Left renal cortex interstitium (tissue), 4 donors: ENCODE measurements around the gene SDC3. TPM values are rescaled to one million over a fixed set of nuclear protein-coding genes. Genes with fewer than 3 reads are reported as not detected.

ENCODE experiments used
- DNase-seq, 4 donors: peaks; one replicate each; pipeline ENCODE4 v3.0.0-alpha.2; 2013; ENCODE audit warnings: low read depth in 4 of 4, low spot score in 2 of 4, missing footprints in 1 of 4
- polyA plus RNA-seq, 4 donors: library from polyadenylated mRNA; unstranded; fragments of 120-200 nt; gene quantifications; one replicate each; pipeline ENCODE4 v1.2.1, GENCODE V29; 2013; ENCODE audit not compliant: insufficient read length in 4 of 4

Gene SDC3
- polyA plus RNA-seq, 4 donors, result 23.4 to 35.4 (median 29.0) TPM

DNA sequence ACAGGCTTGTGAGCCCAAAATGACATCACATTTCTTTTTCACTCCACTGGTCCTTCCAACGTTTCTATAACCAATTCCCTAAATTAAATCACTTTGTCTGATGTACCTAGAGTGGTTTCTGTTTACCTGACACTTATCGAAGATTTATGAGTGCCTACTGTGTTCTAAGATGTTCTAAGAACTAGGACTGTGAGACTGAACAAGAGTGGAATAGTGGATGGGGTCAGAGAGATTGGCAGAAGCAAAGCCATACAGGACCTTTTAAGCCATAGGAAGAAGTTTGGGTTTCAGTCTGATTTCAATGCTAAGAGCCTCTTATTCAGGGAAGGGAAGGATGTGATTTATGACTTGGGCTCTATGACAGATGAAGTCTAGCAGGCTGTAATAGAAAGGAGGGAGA, 78.7 kb downstream of the SDC3 start:
- no peak for DNase-seq

DNA sequence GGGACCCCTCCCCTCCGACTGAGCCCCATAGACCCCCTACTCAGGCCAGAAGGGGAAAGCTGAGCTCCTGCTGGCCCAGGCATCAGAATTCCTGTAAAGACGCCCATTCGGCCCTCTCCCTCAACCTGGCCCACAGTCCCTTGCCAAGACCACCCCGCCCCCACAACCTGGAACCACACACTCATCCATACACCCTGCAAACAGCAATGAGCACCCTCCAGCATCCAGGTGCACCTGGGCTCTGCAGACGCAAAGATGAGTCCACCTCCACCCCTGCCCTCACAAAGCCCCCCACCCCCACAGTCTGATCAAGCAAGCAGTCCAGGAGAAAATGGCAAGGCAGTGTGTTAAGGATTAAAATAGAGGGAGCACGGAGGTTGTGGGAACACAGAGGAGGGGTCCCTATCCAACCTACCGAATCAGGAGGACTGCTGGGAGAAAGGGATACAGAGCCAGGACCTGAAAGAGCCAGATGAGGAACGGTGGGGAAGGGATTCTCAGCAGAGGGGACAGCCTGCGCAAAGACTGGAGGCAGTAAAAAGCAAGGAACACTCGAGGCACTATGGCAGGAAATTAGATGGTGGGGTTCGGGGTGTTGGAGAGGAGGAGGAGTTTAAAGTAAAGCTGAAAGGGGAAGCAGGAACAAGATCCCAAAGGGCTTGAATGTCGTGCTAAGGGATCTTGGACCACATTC, 83.7 kb downstream of the SDC3 start:
- no peak for DNase-seq

DNA sequence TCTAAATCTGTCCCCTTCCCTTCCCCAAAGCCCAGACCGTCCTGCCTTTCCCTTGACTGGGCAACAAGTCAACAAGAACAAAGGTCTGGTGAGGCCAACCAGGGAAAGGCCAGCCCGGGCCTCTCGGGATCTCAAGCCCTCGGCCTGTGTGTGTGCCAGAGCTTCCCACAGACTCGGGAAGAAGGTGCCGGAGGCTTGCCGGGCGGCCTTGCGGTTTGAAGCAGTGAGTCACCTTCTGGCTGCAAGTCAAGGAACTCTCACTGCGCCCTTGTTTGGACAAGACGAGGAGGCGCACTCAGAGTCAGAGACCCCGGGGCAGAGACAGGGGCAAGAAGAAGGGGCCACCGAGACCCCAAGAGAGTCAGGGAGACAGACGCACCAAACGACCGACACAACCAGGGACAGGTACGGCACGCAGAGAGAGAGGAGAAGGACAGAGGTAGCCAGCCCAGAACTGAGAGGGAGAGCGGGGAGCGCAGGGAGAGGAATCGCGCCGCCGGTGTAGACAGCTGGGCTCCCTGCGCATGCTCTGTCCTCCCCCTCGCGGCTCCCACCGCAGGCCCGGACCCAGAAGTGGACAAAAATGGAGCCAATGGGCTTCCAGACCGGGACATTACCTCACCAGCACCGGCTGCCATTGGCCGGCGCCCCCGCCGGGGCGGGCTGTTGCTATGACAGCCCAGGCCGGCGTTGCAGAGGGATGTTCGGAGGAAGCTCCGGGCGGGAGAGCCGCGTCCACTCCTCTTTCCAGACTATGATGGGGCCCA, 84.4 kb downstream of the SDC3 start:
- DNase-seq, result peak; percentile 71 to 91 (median 87)

DNA sequence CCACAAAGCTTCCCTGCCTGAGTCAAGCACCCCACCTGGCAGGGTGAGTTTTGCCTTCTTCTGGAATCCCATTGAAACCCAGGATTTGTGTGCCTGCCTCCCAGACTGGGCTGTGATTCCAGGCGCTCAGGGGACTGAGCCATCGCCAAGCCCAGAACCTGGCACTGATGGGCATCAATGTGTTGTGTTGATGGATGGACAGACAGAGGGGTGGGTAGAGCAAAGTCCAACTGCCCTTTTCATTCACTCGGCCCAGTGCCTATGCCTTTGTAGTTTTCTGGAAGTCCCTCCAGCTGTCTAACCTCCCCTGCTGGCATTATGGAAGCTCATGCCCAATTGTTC, 85.0 kb downstream of the SDC3 start:
- no peak for DNase-seq

DNA sequence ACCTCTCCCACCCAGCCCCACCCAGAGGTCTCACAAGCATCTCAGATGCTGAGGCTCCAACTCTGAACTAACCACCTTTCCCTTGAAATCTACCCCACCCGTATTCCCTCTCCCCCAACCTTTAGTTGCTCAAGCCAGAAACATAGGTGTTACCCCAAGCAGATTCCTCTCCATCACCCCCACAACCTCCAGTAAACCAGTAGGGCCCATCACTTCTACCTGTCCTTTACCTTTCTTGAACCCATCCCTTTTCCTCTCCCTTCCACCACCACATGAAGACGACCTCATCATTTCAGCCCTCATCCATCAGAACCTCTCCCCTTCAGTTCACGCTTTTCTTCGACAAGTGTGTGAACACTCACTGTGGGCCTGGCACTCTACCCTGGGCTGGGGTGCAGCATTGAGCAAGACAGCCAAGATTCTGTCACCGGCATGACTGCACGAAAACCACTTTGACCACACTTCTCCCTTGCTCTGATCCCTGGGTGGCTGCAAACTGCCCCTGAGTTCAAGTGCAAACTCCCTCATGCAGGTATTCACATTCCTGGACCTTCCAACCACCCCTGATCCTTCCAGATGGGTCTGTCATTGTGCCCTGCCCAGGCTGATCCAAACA, 85.5 kb downstream of the SDC3 start:
- no peak for DNase-seq

DNA sequence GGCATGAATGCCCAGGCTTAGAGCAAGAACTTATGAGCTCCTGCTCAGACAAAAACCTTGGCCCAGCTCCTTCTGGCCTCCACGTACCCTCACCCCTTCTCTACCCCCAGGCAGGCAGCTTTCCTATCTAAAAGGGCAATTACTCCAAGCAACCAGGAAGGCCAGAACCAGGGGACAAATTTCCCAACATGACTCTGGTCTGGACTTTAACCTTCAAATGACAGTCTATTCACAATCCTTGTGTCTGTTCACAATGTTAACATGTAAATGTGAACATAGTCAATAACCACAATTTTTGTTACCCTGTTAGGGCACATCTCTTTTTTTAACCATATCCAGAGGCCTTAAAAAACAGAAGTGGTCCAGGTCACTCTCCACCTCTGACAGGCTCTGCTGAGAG, 86.6 kb downstream of the SDC3 start:
- DNase-seq, result no peak

DNA sequence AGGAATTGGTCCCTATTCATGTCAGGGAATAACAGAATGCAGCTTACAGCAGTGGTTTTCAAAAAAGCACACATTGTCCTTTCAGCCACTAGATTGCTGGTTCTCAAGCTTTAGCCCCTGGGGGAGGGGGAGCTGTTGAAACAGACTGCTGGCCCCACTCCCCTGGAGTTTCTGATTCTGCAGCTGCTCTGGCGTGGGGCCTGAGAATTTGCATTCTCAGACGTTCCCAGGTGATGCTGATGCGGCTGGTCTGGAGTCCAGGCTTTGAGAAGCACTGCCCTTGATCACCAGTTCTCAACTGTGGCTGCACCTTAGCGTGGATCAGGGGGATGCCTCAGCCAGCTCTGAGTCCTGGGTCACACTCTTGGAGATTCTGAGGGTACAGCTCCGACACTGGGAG, 88.3 kb downstream of the SDC3 start:
- DNase-seq, result no peak

Other genes with a start within 250 kb of the SDC3 start
- gene MATN1, start 185.2 kb downstream of the SDC3 start, polyA plus RNA-seq, result under 1 TPM; 0.07 to 0.27 (median 0.15) TPM
- gene LAPTM5, start 151.0 kb downstream of the SDC3 start, polyA plus RNA-seq, result 10 to 100 TPM; 12.9 to 19.4 (median 14.4) TPM
- 100 to 1,000 TPM in 3 of 4 donors, 10 to 100 TPM in 1; 92.1 to 126 (median 115) TPM for gene PUM1, start 157.0 kb upstream of the SDC3 start, polyA plus RNA-seq